Activated gamma-delta T cell treated with Interleukin-2 at 50 U/mL for 16 hours (primary cell): ENCODE data around the gene PPP2R5E.
"Not testable (repeated sequence)": the region's sequence is repeated elsewhere in the genome, so short reads cannot be mapped to it uniquely, and the experiment has no call there.

ENCODE experiments used
- DNase-seq: peaks from one replicate; pipeline ENCODE4 v3.0.0-alpha.2; 2020

The PPP2R5E gene

DNA sequence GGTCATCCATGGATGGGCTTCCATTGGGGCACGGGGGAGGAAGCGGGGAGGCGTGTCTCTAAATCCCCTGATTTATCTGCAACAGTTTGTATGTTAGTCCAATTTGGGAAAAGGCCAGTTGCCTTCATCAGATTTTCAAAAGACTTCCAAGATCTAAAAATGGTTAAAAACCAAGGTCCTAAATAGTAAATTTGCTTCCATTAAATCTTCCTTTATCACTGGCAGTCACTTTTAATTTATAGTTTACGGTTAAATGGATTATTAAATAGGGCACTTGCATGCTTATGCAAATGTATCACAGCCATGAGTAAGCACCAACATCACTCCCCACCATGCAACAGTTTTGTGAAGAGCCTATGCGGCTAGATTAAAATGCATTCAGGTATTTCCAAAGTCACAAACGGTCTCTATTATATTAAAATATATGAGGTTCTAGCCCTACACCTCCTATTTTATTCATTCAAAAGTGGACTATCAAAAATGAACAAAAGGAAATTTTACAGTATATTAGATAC is 116.3 kb downstream of the PPP2R5E start:
- no peak for DNase-seq

DNA sequence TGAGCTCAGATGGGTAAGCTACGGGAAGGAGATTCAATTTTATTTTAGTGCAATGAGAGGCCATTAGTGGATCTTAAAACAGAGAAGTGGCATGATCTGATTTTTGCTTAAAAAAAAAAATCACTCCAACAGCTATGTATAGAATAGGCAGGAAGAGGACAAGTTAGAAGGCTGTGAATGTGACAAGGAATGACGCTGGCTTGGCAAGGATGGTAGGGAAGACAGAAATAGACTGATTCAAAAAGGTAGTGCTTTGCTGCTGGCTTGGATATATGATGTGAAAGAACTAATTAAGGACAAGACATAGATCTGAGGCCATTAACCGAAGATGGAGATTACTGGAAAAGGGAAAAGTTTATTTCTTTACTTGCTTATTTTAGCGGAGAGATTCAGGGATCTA is 119.3 kb downstream of the PPP2R5E start:
- DNase-seq, result no peak

DNA sequence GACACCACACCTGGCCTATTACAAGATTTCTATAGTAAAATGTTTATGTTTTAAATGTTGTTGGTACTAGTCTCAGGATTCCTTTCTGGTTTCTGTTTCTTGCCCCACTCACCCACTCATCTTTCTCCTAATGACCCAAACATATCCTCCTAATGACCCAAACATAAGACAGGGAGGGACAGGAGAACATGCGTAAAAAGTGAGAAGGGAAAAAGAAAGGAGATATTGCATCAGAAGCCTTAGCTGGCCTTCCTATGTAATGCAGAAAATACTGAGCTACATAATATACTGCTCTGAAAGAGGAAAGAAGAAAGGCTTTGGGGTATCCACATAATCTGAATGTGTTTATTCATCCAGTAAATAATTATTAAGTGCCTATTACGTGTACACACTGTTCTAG is 119.8 kb downstream of the PPP2R5E start:
- DNase-seq, result no peak

DNA sequence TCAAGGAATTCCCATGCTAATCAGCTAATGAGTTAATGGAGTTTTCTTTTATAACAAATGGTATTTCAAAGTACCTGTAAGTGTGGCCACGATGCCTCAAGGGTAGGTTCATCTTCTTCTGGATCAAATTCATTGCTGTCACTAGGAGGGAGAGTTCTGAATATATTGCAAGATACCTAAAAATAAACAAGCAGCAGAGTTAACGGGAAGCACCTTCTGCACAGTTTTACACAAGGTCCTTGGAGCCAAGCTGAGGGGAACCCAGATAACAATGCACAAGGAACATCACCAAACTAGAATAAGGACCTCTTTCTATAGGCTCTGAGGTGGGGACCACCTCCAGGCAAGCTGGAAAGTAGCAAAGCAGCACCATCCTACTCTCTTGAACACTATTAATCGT is 121.3 kb downstream of the PPP2R5E start:
- DNase-seq, result no peak

DNA sequence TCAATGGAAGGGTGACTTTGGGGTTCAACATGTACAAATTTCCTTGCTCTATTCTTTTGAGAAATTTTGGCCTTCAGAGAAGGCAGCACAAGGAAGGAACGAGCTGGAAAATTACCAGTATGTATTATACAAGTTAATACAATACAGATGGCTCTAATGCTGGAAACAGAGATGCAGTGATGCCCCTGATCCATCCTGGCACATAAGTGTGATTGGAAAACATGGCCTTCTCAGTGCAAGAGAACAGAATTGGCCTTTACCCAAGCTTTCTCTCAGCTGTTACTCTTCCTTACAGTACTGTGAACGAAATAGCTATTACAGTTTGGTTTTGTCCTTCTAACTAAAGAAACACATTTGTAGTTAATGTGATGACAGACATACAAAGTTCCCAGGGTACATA is 122.0 kb downstream of the PPP2R5E start:
- DNase-seq, result no peak

DNA sequence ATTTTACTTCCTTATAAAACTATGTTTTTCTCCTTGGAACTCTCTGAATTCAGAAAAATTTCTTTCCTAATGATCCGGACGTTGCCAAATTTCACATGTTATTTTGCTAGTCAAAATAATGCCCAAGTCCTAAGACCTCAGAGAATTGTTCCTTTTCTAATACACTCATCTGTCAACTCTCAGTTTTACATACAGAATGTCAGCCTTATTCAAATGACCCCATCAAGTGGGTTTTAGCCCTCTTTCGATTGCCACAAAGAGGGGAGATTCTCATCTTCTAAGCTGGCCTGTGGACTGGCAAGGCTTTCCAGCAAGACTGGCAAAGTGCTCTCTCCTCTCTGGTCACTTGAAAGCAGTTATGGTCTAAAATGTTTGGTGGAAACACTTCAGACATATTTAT is 125.2 kb downstream of the PPP2R5E start:
- DNase-seq, result no peak

DNA sequence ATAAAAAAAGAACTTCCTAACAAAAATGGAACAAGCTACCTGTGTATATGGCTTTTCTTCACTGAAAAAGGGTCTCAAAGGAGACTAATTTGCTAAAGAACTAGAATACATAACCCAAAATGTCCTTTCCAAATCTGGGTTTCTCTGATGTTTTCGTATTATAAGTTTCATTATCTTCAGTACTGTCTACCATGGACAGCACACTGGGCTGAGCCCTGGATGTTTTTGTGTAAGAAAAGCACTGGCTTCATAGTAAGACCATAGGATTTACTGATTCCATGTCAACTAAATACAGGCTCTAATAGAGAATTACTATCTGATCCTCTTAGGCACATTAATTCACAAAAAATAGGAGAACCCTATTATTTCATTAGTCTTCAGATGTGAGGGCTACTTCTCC is 130.2 kb downstream of the PPP2R5E start:
- no peak for DNase-seq

DNA sequence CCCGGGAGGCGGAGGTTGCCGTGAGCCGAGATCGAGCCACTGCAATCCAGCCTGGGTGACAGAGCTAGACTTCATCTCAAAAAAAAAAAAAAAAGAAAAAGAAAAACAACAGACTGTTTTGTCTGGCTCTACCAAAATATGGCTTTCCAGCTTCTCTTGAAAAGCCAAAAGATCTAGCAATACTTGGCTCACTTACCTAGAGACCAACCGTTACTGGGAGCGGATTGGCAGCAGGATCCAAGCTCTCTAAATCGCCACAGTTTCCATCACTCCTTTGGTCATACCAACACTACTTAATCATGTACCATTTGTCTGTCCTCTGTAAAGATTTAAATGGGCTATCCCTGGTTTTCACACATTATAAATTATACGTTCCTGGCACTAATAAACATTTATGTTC is 136.8 kb downstream of the PPP2R5E start:
- DNase-seq, result no peak

DNA sequence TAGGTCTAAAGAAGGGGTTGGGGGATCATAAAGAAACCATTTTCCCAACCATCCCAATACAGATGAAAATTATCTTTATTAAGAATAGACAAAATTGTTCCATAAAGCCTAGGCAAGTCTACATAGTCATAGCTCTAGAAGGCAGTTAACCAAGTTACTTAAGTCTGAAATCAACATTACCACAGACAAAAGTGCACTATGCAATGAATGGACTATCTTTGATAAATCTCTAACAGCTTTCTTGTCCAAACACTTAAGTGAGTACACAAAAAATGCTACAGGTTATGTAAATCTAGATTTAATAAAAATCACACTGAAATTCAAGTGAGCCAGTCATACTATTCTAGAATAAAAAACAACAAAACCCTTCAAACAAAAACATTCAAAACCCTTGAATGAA is 137.5 kb downstream of the PPP2R5E start:
- DNase-seq, result no peak

DNA sequence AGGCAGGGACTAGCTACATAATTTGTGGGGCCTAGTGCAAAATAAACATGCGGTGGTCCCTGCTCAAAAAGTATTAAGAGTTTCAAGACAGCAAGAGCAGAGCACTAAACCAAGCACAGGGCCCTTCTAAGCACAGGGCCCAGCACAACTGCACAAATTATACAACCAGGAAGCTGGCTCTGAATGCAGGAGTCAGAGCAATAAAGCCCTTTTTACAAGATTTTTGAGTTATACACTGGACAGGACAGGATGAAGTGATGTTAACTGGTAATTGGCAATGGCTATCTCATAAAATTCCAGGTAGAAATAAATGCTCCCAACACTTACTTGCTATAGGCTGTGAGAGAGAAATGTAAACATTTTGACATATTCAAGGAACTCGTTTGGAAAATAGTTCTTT is 138.3 kb downstream of the PPP2R5E start:
- no peak for DNase-seq

DNA sequence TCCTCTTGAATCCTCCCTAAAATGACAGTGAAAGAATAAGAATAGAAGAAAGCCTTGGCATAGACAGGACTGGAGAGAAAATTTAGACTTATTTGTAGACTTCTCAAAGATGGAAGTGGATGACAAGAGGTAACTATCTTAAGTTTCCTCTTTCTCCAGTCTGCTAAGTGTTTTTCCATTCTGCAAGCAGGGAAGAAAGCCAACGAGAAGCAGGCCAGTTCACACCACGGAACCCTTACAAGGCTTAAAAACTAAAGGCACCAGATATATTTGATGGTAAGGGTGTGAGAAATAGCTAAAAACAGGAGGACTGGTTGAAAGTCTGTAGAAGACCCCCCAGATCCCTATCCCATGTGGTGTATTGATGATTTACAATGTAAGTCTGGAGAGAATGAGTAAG is 141.5 kb downstream of the PPP2R5E start:
- no peak for DNase-seq

DNA sequence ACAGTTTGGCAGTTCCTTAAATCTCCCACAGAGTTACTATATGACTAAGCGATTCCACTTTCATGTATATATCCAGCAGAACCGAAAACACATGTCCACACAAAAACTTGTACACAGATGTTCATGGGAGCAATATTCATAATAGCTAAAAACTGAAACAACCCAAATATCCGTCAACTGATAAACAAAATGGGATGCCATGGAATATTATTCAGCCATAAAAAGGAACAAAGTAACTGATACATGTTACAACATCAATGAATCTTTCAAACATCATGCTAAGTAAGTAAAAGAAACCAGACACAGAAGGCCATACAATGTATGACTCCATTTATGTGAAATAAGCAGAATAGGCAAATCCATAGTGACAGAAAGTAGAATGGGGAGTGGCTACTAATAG is 144.2 kb downstream of the PPP2R5E start:
- DNase-seq, result no peak

DNA sequence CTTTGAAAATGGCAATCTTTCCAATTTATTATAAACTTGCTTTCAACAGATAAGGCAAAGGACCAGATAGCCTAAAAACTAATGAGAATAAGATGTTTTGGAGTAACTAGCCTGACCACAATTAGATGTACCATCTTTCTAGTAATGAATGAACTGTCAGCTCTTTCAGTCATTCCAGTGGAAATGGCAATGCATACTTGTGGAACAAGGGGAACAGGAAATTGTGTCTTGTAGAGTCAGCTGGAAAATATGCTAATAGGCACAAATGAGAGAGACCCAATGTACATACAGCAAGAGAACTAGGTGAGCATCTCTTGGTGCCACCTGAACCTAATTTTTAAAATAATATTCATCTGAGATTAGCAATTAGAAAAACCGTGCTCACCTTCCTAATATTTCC is 148.3 kb downstream of the PPP2R5E start:
- no peak for DNase-seq

DNA sequence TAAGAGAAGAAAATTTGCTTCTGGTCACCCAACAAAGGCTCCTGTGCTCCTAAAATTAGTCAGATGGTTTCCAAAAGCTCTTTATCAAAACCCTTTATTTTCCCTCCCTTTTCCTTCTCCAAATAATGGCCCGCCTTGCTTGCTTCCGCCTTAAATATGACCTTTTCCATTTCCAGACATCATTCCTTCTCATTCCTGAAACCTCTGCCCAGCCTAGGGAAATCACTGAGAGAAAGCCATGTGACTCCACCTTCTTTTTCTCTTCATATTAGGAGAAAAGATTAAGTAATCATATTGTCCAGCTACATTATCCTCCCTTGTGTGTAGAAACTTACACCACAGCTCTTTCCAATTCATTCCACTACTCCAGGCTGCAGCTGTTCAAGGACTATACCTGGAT is 148.7 kb downstream of the PPP2R5E start:
- no peak for DNase-seq

DNA sequence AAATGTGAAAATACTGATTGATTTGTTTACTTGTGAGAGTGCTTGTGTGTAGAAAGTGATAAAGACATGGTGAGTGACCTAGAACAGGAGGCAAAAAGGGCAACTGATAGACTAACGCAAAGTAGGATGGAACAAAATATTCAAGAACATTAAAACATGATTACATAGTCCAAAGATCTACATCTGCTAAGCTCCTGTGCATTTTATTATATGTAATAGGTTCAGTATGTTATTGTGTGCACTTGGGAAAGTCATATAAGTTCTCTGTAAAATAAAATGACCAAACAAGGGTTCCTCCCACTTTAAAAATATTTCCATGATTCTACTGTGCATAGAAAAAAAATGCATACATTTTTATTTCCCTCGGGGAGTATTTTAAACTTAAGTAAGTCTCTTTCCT is 150.2 kb downstream of the PPP2R5E start:
- no peak for DNase-seq

DNA sequence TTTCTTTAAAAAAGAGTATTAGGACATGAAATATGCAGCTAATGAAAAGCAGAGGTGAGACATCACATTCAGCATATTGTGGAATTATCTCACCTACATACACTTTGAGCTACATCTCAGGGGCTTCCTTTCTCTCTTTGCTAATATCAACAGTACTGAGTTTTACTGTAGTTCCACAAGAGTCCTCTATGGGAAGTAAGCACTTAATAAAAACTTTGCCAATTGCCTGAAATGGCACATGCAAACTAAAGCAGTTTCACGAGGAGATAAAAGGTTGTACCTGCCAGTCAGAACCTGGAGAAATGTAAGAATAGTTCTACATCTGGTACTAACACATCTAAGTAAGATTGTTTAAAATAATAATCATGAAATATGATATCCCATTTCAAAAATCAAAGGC is 150.9 kb downstream of the PPP2R5E start:
- DNase-seq, result no peak

DNA sequence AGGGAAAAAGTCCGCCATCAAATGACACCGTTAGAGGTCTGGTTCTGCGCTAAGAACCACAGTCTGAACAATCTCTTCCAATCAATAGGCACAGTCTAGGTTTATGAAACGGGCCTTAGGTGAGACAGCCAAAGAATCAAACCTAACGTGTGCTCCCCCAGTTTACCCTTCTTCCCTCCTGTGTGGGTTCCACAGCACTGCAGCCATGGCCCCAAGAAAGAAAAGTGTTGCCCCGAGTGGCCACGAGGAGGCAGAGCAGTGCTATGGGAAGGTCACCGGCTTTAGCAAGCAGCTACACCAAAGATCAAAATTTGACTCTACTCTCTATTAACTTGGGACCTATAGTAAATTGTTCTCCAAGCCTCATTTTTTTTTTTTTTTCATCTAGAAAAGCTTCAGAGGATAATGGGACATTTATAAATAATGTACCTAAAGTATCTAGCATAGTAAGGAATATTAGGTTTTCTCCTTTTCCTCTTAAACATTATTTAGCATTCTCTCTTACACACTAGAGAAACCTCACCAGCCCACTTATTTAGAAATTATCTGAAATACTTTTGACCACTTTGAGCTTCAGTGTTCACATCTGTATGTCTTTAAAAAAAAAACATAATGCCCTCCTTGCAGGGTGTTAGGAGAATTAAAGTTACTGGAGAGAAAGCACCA is 154.3 kb downstream of the PPP2R5E start:
- peak; percentile 40 for DNase-seq

DNA sequence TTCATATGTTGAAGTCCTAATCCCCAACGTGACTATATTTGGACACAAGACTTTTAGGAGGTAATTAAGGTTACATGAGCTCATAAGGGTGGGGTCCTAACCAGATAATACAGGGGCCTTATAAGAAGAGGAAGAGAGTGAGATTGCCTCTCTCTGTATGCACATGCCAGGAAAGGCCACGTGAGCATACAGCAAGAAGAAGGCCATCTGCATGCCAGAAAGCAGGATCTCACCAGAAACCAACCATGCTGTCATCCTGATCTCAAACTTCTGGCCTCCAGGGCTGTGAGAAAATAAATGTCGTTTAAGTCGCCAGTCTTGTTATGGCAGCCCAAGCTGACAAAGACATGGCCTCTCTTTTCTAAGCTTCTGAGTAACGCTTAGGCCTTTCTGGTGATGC is 155.5 kb downstream of the PPP2R5E start:
- DNase-seq, result no peak

DNA sequence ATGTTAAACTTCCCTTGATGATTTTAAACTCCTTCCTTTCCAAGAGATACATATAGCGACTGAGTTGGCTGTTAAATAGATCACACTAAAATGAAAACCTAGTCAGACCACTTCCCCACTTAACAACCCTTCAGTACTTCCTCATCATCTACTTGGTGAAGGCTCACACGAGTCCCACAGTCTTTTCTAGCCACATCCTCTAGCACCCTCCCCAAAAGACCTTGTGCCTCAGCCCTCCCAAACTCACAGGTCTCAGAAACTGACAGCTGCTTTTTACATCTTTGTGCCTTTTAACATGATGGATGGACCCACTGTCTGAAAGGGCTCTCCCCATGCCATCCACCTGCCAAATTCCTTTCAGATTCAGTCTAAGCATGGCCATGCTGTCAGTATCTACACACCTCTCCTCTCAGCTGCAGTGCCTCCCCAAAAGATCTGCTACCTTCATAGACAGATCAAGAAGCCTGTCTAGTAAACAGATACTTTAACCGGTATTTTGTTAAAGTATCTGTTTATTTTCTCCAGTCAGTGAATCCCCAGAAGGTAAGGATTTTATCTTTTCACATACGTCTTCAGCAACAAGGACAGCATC is 159.3 kb downstream of the PPP2R5E start:
- peak; percentile 23 for DNase-seq

DNA sequence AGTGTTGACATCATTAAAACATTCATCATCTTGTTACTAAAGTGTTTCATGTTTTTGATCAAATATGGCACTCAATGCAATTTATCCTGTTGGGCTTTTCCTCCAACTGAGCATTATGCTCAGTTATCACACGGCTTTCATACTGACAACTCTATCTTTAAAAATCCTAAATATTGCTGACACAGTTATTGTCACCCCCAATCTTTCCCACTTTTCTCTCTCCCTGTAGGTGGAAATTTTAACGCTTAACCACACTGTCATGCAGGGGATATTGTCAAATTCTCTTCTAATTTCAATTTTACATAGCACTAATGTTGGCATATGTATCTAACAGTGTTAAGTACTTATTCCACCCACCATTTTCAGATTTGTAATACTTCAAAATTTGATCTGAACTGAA is 164.7 kb downstream of the PPP2R5E start:
- DNase-seq, result no peak

DNA sequence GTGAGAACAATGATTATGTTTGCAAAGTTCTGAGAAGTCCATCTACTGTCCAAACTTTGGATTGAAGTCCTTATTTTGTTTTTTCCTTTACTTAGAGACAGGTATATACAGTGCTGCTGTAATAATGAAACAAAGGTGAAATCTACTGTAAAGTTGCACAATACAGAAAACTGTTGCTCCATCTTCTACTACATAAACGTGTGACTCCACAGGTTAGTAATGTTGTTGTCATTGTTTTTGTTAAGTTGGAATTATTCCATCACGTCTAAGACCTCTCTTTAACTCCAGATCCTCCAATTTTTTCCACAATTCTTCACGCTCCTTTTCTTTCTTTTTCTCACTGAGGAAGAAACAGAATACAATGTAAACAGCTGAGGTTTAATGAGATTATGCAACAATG is 167.4 kb downstream of the PPP2R5E start:
- no peak for DNase-seq

DNA sequence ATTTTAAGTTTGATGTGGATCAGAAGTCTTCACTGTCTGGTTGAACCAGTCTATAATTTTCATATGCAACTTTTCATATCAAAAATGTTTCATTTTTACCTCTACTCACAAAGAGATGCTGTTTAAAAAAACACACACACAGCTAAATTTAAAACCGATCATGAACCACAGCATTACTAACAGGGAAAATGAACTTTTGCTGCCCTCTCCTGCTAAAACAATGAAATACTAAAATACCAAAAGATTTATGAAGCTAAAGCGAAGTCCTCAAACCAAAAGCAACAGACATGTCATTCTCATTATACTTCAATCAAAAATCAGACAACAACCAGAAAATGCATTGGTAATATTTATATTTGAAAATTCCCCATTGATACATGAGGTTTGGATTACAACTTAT is 171.6 kb downstream of the PPP2R5E start:
- DNase-seq, result not testable (repeated sequence)

DNA sequence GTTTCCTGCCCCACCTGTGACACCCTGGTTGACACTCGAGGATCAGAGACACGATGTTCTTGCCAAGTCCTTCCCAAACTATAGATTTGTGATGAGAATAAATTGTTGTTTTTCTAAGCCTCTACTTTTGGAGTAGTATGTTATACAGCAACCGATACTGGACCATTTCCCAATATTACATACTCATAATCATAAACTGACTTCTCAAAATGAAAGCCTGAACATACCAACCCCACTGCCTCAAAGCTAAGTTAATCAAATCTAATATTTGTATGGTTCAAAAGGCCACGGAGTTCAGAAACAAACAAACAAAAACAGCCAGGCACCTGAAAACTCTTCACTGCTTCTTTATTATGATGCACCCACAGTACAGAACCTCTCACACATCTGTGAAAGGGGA is 172.1 kb downstream of the PPP2R5E start:
- DNase-seq, result no peak

DNA sequence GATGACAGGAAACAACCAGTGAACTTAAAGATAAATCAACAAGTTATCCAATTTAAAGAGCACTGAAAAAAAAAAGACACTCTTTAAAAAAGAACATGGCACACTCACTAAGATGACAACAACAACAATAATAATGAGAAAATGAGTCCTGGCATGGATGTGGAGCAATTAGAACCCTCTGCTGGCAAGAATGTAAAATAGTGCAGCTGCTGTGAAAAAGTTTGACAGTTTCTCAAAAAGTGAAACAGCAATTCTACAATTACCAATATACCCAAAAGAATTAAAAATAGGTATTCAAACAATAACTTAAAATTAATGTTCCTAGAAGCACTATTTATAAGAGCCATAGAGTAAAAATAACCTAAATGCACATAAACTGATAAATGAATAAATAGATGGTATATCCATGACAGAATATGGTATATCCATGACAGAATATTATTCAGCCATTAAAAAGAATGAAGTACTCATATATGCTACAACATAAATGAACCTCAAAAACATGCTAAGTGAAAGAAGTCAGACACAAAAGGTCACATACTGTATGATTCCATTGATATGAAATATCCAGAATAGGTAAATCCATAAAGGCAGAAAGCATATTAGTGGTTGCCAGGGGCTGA is 175.3 kb downstream of the PPP2R5E start:
- DNase-seq, result no peak

DNA sequence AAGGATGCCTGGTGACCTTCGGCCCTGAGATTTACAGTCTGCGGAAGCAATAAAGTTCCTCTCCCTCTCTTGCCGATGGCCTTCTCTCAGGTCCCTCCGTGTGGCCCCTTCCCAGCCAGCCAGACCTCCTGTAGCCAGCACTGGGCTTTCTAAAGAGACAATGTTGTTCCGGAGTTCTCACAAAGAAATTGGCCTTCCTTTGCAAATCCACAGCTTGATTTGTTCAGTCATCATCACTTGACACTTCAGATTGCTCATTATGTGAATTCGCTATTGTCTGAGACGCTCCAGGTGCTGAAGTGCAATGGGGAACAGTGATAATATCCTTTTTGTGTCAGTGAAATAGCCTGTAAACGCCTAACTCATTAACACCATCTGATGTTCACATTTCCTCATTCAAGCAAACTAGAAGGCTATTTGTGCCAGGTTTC is 180.8 kb downstream of the PPP2R5E start:
- no peak for DNase-seq
